ENCODE results near the gene FOCAD. TPM values are rescaled to one million over a fixed set of nuclear protein-coding genes. Genes with fewer than 3 reads are reported as not detected.
A peak's percentile ranks its signal among the peaks of the same experiment; 100 is the strongest.

FOCAD gene
- total and polyA plus RNA-seq, 2 donors (not counting 1 experiment from before 2014, with no cell fraction given): 4.0 to 10.1 TPM

DNA sequence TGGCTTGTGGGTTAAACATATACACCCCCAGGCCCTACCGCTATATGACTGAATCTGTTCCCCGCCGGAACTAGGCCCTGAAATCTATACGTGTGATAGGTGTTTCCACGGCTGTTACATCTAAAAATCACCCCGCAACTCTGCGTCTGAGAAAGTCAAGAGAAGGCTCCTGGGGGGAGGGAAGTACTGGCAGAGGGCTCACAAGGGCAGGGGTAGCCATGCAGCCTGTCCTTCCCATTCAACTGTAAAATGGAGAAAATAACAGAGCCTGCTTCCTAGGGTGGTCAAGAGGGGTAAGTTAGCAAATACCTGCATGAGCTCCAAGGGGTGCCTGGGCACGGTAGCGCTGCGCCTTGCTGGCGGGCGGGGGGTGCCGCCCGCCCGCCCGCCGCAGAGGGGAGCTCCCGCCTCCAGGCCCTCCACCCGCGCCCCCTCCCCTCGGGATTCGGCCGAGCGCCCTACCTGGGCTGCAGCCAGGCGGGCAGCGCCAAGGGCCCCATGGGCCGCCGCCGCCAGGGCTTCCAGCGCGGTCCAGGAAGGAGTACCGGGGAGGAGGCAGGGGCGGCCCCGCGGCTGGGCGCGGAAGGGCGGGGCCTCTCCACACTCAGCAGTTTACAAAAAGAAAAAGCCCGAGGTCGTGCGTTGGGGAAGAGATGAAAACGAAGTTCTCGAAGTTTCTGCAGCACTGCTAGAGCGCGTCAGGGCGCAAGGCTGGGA lies 347.2 kb downstream of the FOCAD start, which contains the start of gene HACD4:
HACD4 (minus strand) TSS at position 550 of the 717 bp plus-strand sequence; CDS start at position 500, 50 bp downstream.
- Histone ChIP-seq H4K20me1 (ENCODE audit: control insufficient read depth, insufficient read depth, low read length, poor library complexity, severe bottlenecking) (no peaks in the 10 kb centered on the region), H3K36me3 (replicated peaks in 1 of 2; ENCODE audit: control extremely low read depth in 1 of 2, control insufficient read depth in 1 of 2, extremely low read depth in 1 of 2, insufficient read depth in 2 of 2, low read length in 1 of 2) (peaks cover 0 to 5% of the 10 kb centered on the region in 2 experiments), H2AFZ (ENCODE audit: insufficient read depth, low read depth, low read length, poor library complexity, severe bottlenecking) (peak within 1 kb of the TSS; percentile 86), H3K27me3 (replicated peaks in 1 of 4; ENCODE audit: control extremely low read depth in 1 of 4, control insufficient read depth in 3 of 4, insufficient read depth in 4 of 4, low read length in 3 of 4) (no peaks in the 10 kb centered on the region), H3K79me2 (ENCODE audit: control insufficient read depth, insufficient read depth, low read length) (peaks cover 2% of the 10 kb centered on the region), H3K27ac (ENCODE audit: low read length in 2 of 2) (peak within 1 kb of the TSS; percentile 79 to 85), H3K4me2 (replicated peaks; ENCODE audit: low read depth, low read length, poor library complexity, severe bottlenecking) (peak within 1 kb of the TSS; percentile 71), H3K4me1 (ENCODE audit: control insufficient read depth in 2 of 2, insufficient read depth in 2 of 2, low read length in 2 of 2) (peaks cover 11 to 13% of the 10 kb centered on the region in 2 donors), H3K9me3 (ENCODE audit: control extremely low read depth in 1 of 3, control insufficient read depth in 2 of 3, insufficient read depth in 1 of 3, low read length in 2 of 3) (no peaks in the 10 kb centered on the region), H3K9ac (ENCODE audit: low read length) (peak within 1 kb of the TSS; percentile 67), H3K4me3 (ENCODE audit: control extremely low read depth in 1 of 5, extremely low read depth in 1 of 5, insufficient read depth in 1 of 5, low read depth in 2 of 5, low read length in 4 of 5) (peak within 1 kb of the TSS; percentile 56 to 79 (median 64))
- H3K4me1 Mint-ChIP-seq: peaks cover 6% of the 10 kb centered on the region
- ChIA-PET CTCF (interaction anchor here (0.6 to 1.4 kb wide), 6 partner anchors 8 to 90 kb away, joined by 3 to 7 read pairs (median 4); partner anchors contain the start of gene IFNB1), POLR2A (interaction anchor here (0.6 kb wide), 1 partner anchor 68 kb away, joined by 3 read pairs; no protein-coding TSS in a partner anchor)
- no peaks in the 10 kb centered on the region for H3K9me3 Mint-ChIP-seq (ENCODE audit: insufficient read depth)
- WGBS (ENCODE audit: insufficient coverage): 1% methylated on average over 39 of the region's 46 CpGs
- peak; percentile 83 for ATAC-seq (ENCODE audit: low read depth)
- H3K27ac Mint-ChIP-seq: peak within 1 kb of the TSS; percentile 79
- peak; percentile 61 for DNase-seq
- H3K4me3 Mint-ChIP-seq: peak within 1 kb of the TSS; percentile 82
- intact Hi-C loops (cut with micrococcal nuclease): loop anchor here (5.0 to 10.0 kb wide), 3 partner anchors 64 to 409 kb away; partner anchors contain the start of genes FOCAD and MLLT3
- no peaks in the 10 kb centered on the region for H3K27me3 Mint-ChIP-seq
- no peak for TF ChIP-seq CTCF (IDR thresholded peaks at IDR 0.05)
- TF ChIP-seq EZH2 (IDR thresholded peaks at IDR 0.05; ENCODE audit: borderline replicate concordance, insufficient read depth, low read depth, low read length, poor library complexity, severe bottlenecking): no peak
